Tibial artery (tissue), 4 donors: Measurements from ENCODE around the gene ACOT2.
A peak's percentile ranks its signal among the peaks of the same experiment; 100 is the strongest.
"Not testable (repeated sequence)": the region's sequence is repeated elsewhere in the genome, so short reads cannot be mapped to it uniquely, and the experiment has no call there.

Experiments used
- DNase-seq, 2 donors: peaks; one replicate each; pipeline ENCODE4 v3.0.0-alpha.2; 2019
- H3K27ac ChIP-seq, 2 donors: fragments of 200-600 bp; sonication (generic) in 1 of 2; 1 replicate in 1 of 2; 2 replicates in 1 of 2; pipeline ENCODE4 v1.5.1; 2018 to 2019; ENCODE audit warnings: mild to moderate bottlenecking in 1 of 2
- H3K27me3 ChIP-seq, 2 donors: fragments of 200-600 bp; sonication (generic) in 1 of 2; one replicate each; pipeline versions ENCODE4 v1.5.1 to v1.6.0; 2016 to 2019
- H3K36me3 ChIP-seq, 3 donors: fragments of 200-600 bp; sonication (generic) in 2 of 3; one replicate each; pipeline ENCODE4 v1.5.1; 2016 to 2019; ENCODE audit warnings: mild to moderate bottlenecking in 2 of 3
- H3K4me1 ChIP-seq, 4 donors: fragments of 200-600 bp; sonication (generic) in 2 of 4; 1 replicate in 3 of 4; 2 replicates in 1 of 4; pipeline ENCODE4 v1.5.1; 2016 to 2019
- H3K4me3 ChIP-seq, 2 donors: fragments of 200-600 bp; sonication (generic) in 1 of 2; 1 replicate in 1 of 2; 2 replicates in 1 of 2; pipeline ENCODE4 v1.5.1; 2018 to 2019; ENCODE audit warnings: mild to moderate bottlenecking in 2 of 2
- H3K9me3 ChIP-seq, 3 donors: fragments of 200-600 bp; sonication (generic) in 1 of 3; one replicate each; pipeline ENCODE4 v1.5.1; 2016 to 2019
- CTCF ChIP-seq, 2 experiments: fragments of 200-600 bp in 1 of 2; fragments of 450-650 bp in 1 of 2; IDR thresholded peaks; one replicate each; pipeline ENCODE4 v1.5.1; 2017 to 2019; ENCODE audit warnings: antibody characterized with exemption in 2 of 2, mild to moderate bottlenecking in 1 of 2, moderate library complexity in 1 of 2
- intact Hi-C: fragments of 100-400 bp; cut with DNase I; formaldehyde crosslinking; loops from one replicate; pipeline ENCODE4 v1.15.0; 2023; ENCODE audit warnings: low total_unique reads

The ACOT2 gene

GRCh38 chr14:73567358-73567757 is 1.7 kb upstream of the ACOT2 start:
- intact Hi-C loops, result no loop called here
- H3K9me3 ChIP-seq, result no peaks in the 10 kb centered on the region
- no peaks in the 10 kb centered on the region for H3K27me3 ChIP-seq
- H3K36me3 ChIP-seq, result peaks cover 0 to 6% (median 0%) of the 10 kb centered on the region in 3 donors
- DNase-seq, result no peak
- no peak for TF ChIP-seq CTCF (IDR thresholded peaks at IDR 0.05)
- peak overlapping the region in 1 of 2 donors; percentile 99 for H3K27ac ChIP-seq
- H3K4me3 ChIP-seq, result peak overlapping the region; percentile 61 to 67
- H3K4me1 ChIP-seq, result peaks cover 0 to 36% (median 15%) of the 10 kb centered on the region in 4 donors

GRCh38 chr14:73567951-73568885 is 795 bp upstream of the ACOT2 start:
- TF ChIP-seq CTCF (IDR thresholded peaks at IDR 0.05), result no peak
- H3K36me3 ChIP-seq, result peaks cover 0 to 8% (median 4%) of the 10 kb centered on the region in 3 donors
- H3K27ac ChIP-seq, result peak overlapping the region; percentile 86 to 99
- H3K9me3 ChIP-seq, result no peaks in the 10 kb centered on the region
- H3K4me3 ChIP-seq, result peak overlapping the region; percentile 61 to 67
- H3K4me1 ChIP-seq, result peaks cover 0 to 36% (median 15%) of the 10 kb centered on the region in 4 donors
- intact Hi-C loops, result no loop called here
- no peak for DNase-seq
- H3K27me3 ChIP-seq, result no peaks in the 10 kb centered on the region

GRCh38 chr14:73568886-73569184 is 178 bp upstream of the ACOT2 start:
- intact Hi-C loops, result not testable (repeated sequence)
- peak overlapping the region; percentile 61 to 67 for H3K4me3 ChIP-seq

GRCh38 chr14:73570913-73571312 is 1.9 kb downstream of the ACOT2 start:
- intact Hi-C loops, result loop anchor here (5.0 kb wide), 1 partner anchor 64 kb away; no protein-coding TSS in a partner anchor
- TF ChIP-seq CTCF (IDR thresholded peaks at IDR 0.05), result peak; percentile 33 to 43
- Histone ChIP-seq H3K4me3 (peak overlapping the region in 1 of 2 donors; percentile 61), H3K4me1 (peaks cover 0 to 36% (median 15%) of the 10 kb centered on the region in 4 donors), H3K36me3 (peaks cover 8 to 19% (median 17%) of the 10 kb centered on the region in 3 donors), H3K27ac (peak overlapping the region in 1 of 2 donors; percentile 99)
- H3K9me3 ChIP-seq, H3K27me3 ChIP-seq: not testable (repeated sequence)
- DNase-seq, result peak in 1 of 2 donors; percentile 77

More at GRCh38 chr14:73568886-73569184, 178 bp upstream of the ACOT2 start:
- Histone ChIP-seq H3K36me3 (peaks cover 0 to 14% (median 6%) of the 10 kb centered on the region in 3 donors), H3K27ac (peak overlapping the region; percentile 86 to 99), H3K4me1 (peaks cover 0 to 36% (median 15%) of the 10 kb centered on the region in 4 donors)
- not testable (repeated sequence) for DNase-seq, H3K9me3 ChIP-seq, H3K27me3 ChIP-seq

GRCh38 chr14:73573034-73573433 is 4.0 kb downstream of the ACOT2 start:
- intact Hi-C loops, result loop anchor here (5.0 kb wide), 1 partner anchor 66 kb away; no protein-coding TSS in a partner anchor
- H3K9me3 ChIP-seq, DNase-seq, H3K27me3 ChIP-seq, H3K4me3 ChIP-seq, H3K27ac ChIP-seq: not testable (repeated sequence)
- peaks cover 10 to 26% (median 22%) of the 10 kb centered on the region in 3 donors for H3K36me3 ChIP-seq
- H3K4me1 ChIP-seq, result peaks cover 0 to 16% (median 5%) of the 10 kb centered on the region in 4 donors

GRCh38 chr14:73573740-73574139 is 4.7 kb downstream of the ACOT2 start:
- H3K27me3 ChIP-seq, H3K27ac ChIP-seq, H3K4me3 ChIP-seq, DNase-seq, H3K9me3 ChIP-seq: not testable (repeated sequence)
- H3K36me3 ChIP-seq, result peaks cover 17 to 34% (median 29%) of the 10 kb centered on the region in 3 donors
- intact Hi-C loops, result loop anchor here (5.0 kb wide), 1 partner anchor 66 kb away; no protein-coding TSS in a partner anchor
- H3K4me1 ChIP-seq, result peaks cover 0 to 11% (median 4%) of the 10 kb centered on the region in 4 donors

GRCh38 chr14:73574251-73574650 is 5.2 kb downstream of the ACOT2 start:
- not testable (repeated sequence) for H3K27ac ChIP-seq, H3K27me3 ChIP-seq
- intact Hi-C loops, result loop anchor here (5.0 kb wide), 1 partner anchor 67 kb away; no protein-coding TSS in a partner anchor

More at GRCh38 chr14:73574251-73574650, 5.2 kb downstream of the ACOT2 start:
- H3K4me3 ChIP-seq, DNase-seq, H3K9me3 ChIP-seq: not testable (repeated sequence)
- peaks cover 18 to 39% (median 31%) of the 10 kb centered on the region in 3 donors for H3K36me3 ChIP-seq
- H3K4me1 ChIP-seq, result peaks cover 0 to 11% (median 4%) of the 10 kb centered on the region in 4 donors
